ENCODE results near the gene SLC9A1. TPM values are rescaled to one million over a fixed set of nuclear protein-coding genes. Genes with fewer than 3 reads are reported as not detected.
"Not testable (repeated sequence)": the region's sequence is repeated elsewhere in the genome, so short reads cannot be mapped to it uniquely, and the experiment has no call there.

The SLC9A1 gene
- total and polyA plus RNA-seq, 10 of the 15 experiments (the other 5 are each of a cell fraction or from before 2014, with no cell fraction given) = 0.87 to 21.4 (median 4.3) TPM

DNA sequence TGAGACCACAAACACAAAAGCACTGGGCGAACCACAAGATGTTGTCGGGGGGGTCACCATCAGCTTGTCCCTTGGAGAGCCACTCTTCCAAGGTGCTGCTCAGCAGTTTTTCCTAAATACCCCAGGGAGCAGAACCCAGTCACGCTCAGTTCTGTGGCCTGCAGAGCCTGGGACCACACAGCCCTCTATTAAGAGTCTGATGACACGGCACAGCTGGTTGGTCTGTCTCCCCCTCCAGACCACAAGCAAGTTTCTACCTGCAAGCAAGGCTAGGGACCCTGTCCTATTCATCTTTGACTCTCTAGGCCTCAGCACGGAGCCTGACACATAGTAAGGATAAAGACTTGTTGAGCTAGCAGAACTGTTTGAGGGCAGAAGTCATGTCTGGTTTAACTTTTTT lies 28.5 kb downstream of the SLC9A1 start:
- no peak for ATAC-seq
- TF ChIP-seq STAT3 (IDR thresholded peaks at IDR 0.05; ENCODE audit: low read depth, low read length) (no peak), BACH1 (IDR thresholded peaks at IDR 0.05; ENCODE audit: borderline replicate concordance) (no peak)
- TF ChIP-seq, protein P1, sequence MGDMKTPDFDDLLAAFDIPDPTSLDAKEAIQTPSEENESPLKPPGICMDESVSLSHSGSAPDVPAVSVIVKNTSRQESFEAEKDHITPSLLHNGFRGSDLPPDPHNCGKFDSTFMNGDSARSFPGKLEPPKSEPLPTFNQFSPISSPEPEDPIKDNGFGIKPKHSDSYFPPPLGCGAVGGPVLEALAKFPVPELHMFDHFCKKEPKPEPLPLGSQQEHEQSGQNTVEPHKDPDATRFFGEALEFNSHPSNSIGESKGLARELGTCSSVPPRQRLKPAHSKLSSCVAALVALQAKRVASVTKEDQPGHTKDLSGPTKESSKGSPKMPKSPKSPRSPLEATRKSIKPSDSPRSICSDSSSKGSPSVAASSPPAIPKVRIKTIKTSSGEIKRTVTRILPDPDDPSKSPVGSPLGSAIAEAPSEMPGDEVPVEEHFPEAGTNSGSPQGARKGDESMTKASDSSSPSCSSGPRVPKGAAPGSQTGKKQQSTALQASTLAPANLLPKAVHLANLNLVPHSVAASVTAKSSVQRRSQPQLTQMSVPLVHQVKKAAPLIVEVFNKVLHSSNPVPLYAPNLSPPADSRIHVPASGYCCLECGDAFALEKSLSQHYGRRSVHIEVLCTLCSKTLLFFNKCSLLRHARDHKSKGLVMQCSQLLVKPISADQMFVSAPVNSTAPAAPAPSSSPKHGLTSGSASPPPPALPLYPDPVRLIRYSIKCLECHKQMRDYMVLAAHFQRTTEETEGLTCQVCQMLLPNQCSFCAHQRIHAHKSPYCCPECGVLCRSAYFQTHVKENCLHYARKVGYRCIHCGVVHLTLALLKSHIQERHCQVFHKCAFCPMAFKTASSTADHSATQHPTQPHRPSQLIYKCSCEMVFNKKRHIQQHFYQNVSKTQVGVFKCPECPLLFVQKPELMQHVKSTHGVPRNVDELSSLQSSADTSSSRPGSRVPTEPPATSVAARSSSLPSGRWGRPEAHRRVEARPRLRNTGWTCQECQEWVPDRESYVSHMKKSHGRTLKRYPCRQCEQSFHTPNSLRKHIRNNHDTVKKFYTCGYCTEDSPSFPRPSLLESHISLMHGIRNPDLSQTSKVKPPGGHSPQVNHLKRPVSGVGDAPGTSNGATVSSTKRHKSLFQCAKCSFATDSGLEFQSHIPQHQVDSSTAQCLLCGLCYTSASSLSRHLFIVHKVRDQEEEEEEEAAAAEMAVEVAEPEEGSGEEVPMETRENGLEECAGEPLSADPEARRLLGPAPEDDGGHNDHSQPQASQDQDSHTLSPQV (IDR thresholded peaks at IDR 0.05) = no peak
- TF ChIP-seq, protein P2, sequence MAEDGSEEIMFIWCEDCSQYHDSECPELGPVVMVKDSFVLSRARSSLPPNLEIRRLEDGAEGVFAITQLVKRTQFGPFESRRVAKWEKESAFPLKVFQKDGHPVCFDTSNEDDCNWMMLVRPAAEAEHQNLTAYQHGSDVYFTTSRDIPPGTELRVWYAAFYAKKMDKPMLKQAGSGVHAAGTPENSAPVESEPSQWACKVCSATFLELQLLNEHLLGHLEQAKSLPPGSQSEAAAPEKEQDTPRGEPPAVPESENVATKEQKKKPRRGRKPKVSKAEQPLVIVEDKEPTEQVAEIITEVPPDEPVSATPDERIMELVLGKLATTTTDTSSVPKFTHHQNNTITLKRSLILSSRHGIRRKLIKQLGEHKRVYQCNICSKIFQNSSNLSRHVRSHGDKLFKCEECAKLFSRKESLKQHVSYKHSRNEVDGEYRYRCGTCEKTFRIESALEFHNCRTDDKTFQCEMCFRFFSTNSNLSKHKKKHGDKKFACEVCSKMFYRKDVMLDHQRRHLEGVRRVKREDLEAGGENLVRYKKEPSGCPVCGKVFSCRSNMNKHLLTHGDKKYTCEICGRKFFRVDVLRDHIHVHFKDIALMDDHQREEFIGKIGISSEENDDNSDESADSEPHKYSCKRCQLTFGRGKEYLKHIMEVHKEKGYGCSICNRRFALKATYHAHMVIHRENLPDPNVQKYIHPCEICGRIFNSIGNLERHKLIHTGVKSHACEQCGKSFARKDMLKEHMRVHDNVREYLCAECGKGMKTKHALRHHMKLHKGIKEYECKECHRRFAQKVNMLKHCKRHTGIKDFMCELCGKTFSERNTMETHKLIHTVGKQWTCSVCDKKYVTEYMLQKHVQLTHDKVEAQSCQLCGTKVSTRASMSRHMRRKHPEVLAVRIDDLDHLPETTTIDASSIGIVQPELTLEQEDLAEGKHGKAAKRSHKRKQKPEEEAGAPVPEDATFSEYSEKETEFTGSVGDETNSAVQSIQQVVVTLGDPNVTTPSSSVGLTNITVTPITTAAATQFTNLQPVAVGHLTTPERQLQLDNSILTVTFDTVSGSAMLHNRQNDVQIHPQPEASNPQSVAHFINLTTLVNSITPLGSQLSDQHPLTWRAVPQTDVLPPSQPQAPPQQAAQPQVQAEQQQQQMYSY (CRISPR knock-in tag; IDR thresholded peaks at IDR 0.05) = no peak
- 86% methylated on average over 5 of the region's 5 CpGs for whole genome bisulfite sequencing (ENCODE audit: insufficient coverage, insufficient replicate concordance, low lambda C conversion rate, missing lambda C conversion rate)
- in situ Hi-C loops (cut with MboI) (no loop called here), intact Hi-C loops (cut with micrococcal nuclease; ENCODE audit: unreplicated experiment) (no loop called here)
- SMC1A ChIA-PET (ENCODE audit: uncharacterized antibody, unreplicated experiment) = no interaction called here
- H4K20me1 ChIP-seq (ENCODE audit: control insufficient read depth, insufficient read depth) = no peaks in the 10 kb centered on the region
- H3K79me2 ChIP-seq (ENCODE audit: control insufficient read depth, insufficient read depth, low read length) = no peaks in the 10 kb centered on the region
- no peak overlapping the region for H3K27ac ChIP-seq (ENCODE audit: control insufficient read depth, insufficient read depth)
- RAD21 ChIA-PET (ENCODE audit: unreplicated experiment) = no interaction called here
- H3K27me3 ChIP-seq (replicated peaks in 1 of 2; ENCODE audit: control insufficient read depth in 2 of 2, insufficient read depth in 2 of 2, low read length in 1 of 2) = no peaks in the 10 kb centered on the region
- POLR2A ChIA-PET = no interaction called here
- no peak for DNase-seq (ENCODE audit: low read depth, low spot score)
- no peak overlapping the region for H3K4me2 ChIP-seq (ENCODE audit: control insufficient read depth, insufficient read depth)
- H3K4me3 ChIP-seq = no peak overlapping the region
- H2AFZ ChIP-seq (ENCODE audit: control insufficient read depth, low read depth, low read length) = no peak overlapping the region
- no peaks in the 10 kb centered on the region for H3K4me1 ChIP-seq (ENCODE audit: control insufficient read depth, insufficient read depth, low read length)
- no peaks in the 10 kb centered on the region for H3K9me3 ChIP-seq (replicated peaks; ENCODE audit: control insufficient read depth, insufficient read depth, low read length)
- no TSS peak for BruUV-seq (replicated peaks)
- no peak overlapping the region for H3K9ac ChIP-seq (ENCODE audit: control insufficient read depth, insufficient read depth, low read length)
- H3K36me3 ChIP-seq (ENCODE audit: control insufficient read depth in 2 of 2, insufficient read depth in 2 of 2, low read length in 1 of 2) = no peaks in the 10 kb centered on the region; a peak in 2 of 4 replicates
- no peak for FAIRE-seq
- CTCF ChIA-PET = interaction anchor here (0.5 kb wide), 1 partner anchor 527 kb away, joined by 3 read pairs; no protein-coding TSS in a partner anchor

- CTCF ChIA-PET = interaction anchor here (0.6 to 1.3 kb wide), 2 partner anchors 169 to 275 kb away, joined by 3 read pairs; no protein-coding TSS in a partner anchor
- intact Hi-C loops (cut with micrococcal nuclease; ENCODE audit: unreplicated experiment); in situ Hi-C loops (cut with MboI): not testable (repeated sequence)
Measured at GRCh38 chr1:27125125-27125524, 29.8 kb downstream of the SLC9A1 start.

More at GRCh38 chr1:27125125-27125524, 29.8 kb downstream of the SLC9A1 start:
- H3K4me2 ChIP-seq (ENCODE audit: control insufficient read depth, insufficient read depth); H3K9me3 ChIP-seq (replicated peaks; ENCODE audit: control insufficient read depth, insufficient read depth, low read length); H3K27me3 ChIP-seq (replicated peaks in 1 of 2; ENCODE audit: control insufficient read depth in 2 of 2, insufficient read depth in 2 of 2, low read length in 1 of 2); ATAC-seq; H4K20me1 ChIP-seq (ENCODE audit: control insufficient read depth, insufficient read depth); RAD21 ChIA-PET (ENCODE audit: unreplicated experiment); SMC1A ChIA-PET (ENCODE audit: uncharacterized antibody, unreplicated experiment); H3K36me3 ChIP-seq (ENCODE audit: control insufficient read depth in 2 of 2, insufficient read depth in 2 of 2, low read length in 1 of 2); FAIRE-seq; H3K27ac ChIP-seq (ENCODE audit: control insufficient read depth, insufficient read depth); H3K79me2 ChIP-seq (ENCODE audit: control insufficient read depth, insufficient read depth, low read length); BruUV-seq (replicated peaks); H2AFZ ChIP-seq (ENCODE audit: control insufficient read depth, low read depth, low read length); H3K9ac ChIP-seq (ENCODE audit: control insufficient read depth, insufficient read depth, low read length); DNase-seq (ENCODE audit: low read depth, low spot score); H3K4me1 ChIP-seq (ENCODE audit: control insufficient read depth, insufficient read depth, low read length); H3K4me3 ChIP-seq: not testable (repeated sequence)
- POLR2A ChIA-PET = interaction anchor here (0.7 kb wide), 1 partner anchor 176 kb away, joined by 4 read pairs; no protein-coding TSS in a partner anchor
- WGBS (ENCODE audit: insufficient coverage, insufficient replicate concordance, low lambda C conversion rate, missing lambda C conversion rate) = 90% methylated on average over 5 of the region's 5 CpGs

Data from GM12878 (cell line).